GM19240 (cell line): ENCODE data around the gene ENKD1.

Experiments
- DNase-seq: peaks from one replicate; pipeline ENCODE4 v3.0.0; 2011; ENCODE audit warnings: low spot score; ENCODE audit not compliant: insufficient read length

The ENKD1 gene

GRCh38 chr16:67663877-67664222 lies 2.7 kb downstream of the ENKD1 start:
- DNase-seq, result no peak

GRCh38 chr16:67663151-67663876 lies 3.2 kb downstream of the ENKD1 start:
- DNase-seq, result no peak

GRCh38 chr16:67662653-67663010 lies 3.9 kb downstream of the ENKD1 start:
- DNase-seq, result no peak

- DNase-seq, result no peak
Measured at GRCh38 chr16:67661886-67662652, 4.5 kb downstream of the ENKD1 start.

- no peak for DNase-seq
Measured at GRCh38 chr16:67661101-67661761, 5.3 kb downstream of the ENKD1 start.

GRCh38 chr16:67660564-67661028 lies 6.0 kb downstream of the ENKD1 start, which contains the start of gene PARD6A:
Gene PARD6A, plus strand, starts transcription at chr16:67660960. Its CDS starts 79 bp downstream, at chr16:67661039.
- DNase-seq, result peak; percentile 100

GRCh38 chr16:67659675-67660563 lies 6.6 kb downstream of the ENKD1 start, which contains the start of gene ACD:
Gene ACD, minus strand, starts transcription at chr16:67660260. Its CDS starts 40 bp downstream, at chr16:67660220.
- DNase-seq, result peak; percentile 100

GRCh38 chr16:67658849-67659674 lies 7.5 kb downstream of the ENKD1 start:
- DNase-seq, result no peak

- DNase-seq, result no peak
Measured at GRCh38 chr16:67657751-67658518, 8.6 kb downstream of the ENKD1 start.

- DNase-seq, result no peak
Measured at GRCh38 chr16:67657017-67657608, 9.4 kb downstream of the ENKD1 start.

- no peak for DNase-seq
Measured at GRCh38 chr16:67656344-67657016, 10.1 kb downstream of the ENKD1 start.

- no peak for DNase-seq
Measured at GRCh38 chr16:67655363-67655762, 11.2 kb downstream of the ENKD1 start.

GRCh38 chr16:67654403-67654911 lies 12.1 kb downstream of the ENKD1 start:
- DNase-seq, result no peak

- no peak for DNase-seq
Measured at GRCh38 chr16:67653789-67654402, 12.7 kb downstream of the ENKD1 start.

GRCh38 chr16:67653128-67653788 lies 13.3 kb downstream of the ENKD1 start:
- no peak for DNase-seq

GRCh38 chr16:67652578-67653127 lies 13.9 kb downstream of the ENKD1 start:
- no peak for DNase-seq

GRCh38 chr16:67651847-67652246 lies 14.7 kb downstream of the ENKD1 start:
- DNase-seq, result no peak
